Endometrial microvascular endothelial cells (primary cell): ENCODE data around the gene TBC1D4. TPM values are rescaled to one million over a fixed set of nuclear protein-coding genes. Genes with fewer than 3 reads are reported as not detected.
"Not testable (repeated sequence)": the region's sequence is repeated elsewhere in the genome, so short reads cannot be mapped to it uniquely, and the experiment has no call there.

Experiments
- in situ Hi-C: cut with HindIII; loops from 2 replicates; pipeline ENCODE4 v1.10.0; 2017; ENCODE audit warnings: low sequenced_read_pairs, low pct_unique_long_range_greater_than_20kb; ENCODE audit errors: inconsistent ontology term
- total RNA-seq: library from RNA; depleted of rRNA; stranded (reverse); fragments of >200 nt; gene quantifications from one replicate; pipeline ENCODE4 v1.2.3, GENCODE V29; 2015; ENCODE audit errors: inconsistent ontology term

The TBC1D4 gene
- total RNA-seq, 1 donor from 2014 or later = 33.3 TPM

DNA sequence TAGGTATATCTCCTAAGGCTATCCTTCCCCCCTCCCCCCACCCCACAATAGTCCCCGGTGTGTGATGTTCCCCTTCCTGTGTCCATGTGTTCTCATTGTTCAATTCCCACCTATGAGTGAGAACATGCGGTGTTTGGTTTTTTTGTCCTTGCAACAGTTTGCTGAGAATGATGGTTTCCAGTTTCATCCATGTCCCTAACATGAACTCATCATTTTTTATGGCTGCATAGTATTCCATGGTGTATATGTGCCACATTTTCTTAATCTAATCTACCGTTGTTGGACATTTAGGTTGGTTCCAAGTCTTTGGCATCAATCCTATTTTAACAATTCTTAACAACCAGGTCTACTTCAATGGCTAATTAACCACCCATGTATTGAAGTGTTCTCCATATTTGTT lies 130.4 kb downstream of the TBC1D4 start:
- in situ Hi-C loops = not testable (repeated sequence)

DNA sequence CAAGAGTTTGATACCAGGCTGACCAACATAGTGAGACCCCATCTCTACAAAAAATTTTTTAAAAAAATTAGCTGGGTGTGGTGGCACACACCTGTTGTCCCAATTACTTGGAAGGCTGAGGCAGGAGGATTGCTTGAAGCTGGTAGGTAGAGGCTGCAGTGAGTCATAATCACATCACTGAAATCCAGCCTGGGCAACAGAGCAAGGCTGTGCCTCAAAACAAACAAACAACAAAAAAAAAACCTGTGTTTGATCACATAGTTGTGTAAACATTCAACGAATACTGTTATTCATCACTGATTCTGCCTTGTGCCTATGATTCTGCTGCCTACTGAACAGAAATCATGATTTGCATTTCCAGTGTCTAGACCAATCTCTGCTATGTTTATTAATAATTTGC lies 134.0 kb downstream of the TBC1D4 start:
- in situ Hi-C loops = no loop called here

DNA sequence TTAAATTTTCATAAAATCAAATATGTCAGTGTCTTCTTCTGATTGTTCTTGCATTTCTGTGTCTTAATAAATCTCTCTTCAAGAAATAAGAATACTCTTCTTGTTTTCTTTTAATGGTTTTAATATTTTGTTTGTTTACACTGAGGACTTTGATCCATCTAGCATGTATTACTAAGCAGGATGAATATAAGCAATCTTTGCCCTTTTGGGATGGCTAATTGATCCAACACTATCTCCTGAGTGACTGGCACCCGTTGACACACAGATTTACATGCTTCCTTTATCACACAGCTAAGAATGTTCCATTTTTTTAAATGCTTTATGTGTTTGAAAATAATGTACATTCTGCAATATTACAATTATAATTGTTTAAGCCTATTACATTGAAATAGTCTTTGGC lies 134.5 kb downstream of the TBC1D4 start:
- in situ Hi-C loops = no loop called here

DNA sequence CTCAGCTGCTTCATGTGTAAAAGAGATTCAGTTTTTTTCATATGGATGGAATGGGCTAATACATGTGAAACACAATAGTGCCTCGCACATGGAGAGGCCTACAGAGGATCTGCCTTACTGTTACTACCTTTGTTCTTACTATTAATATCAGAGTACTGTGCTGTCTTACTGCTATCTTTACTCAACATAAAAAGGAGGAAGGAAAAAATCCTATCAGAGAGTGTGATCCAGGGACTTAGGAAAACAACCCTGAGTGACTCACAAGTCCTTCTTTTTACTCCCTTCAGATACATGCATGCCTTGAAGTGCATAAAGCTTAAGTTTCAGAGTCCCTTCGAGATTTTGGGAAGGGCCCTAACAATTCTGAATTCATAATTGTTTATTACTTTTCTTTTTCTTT lies 136.8 kb downstream of the TBC1D4 start:
- in situ Hi-C loops = no loop called here

DNA sequence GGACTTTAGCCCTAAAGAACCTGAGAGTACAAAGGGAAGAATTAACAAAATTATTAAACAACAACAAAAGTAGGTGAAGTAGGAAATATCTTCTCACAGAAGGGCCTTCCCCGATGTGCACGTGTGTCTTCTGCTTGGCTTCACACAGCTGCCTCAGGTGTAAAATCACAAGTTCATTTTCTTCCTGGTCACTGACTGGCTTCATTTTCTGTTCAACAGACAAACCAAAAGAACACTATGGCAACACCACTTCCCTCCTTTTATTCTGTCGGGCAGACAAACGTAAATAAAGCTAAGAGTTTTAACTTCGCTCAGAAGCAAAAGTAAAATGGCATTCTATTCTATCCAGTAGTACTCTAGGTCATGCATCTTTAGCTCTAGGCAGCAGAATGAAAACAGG lies 140.9 kb downstream of the TBC1D4 start:
- in situ Hi-C loops = no loop called here

DNA sequence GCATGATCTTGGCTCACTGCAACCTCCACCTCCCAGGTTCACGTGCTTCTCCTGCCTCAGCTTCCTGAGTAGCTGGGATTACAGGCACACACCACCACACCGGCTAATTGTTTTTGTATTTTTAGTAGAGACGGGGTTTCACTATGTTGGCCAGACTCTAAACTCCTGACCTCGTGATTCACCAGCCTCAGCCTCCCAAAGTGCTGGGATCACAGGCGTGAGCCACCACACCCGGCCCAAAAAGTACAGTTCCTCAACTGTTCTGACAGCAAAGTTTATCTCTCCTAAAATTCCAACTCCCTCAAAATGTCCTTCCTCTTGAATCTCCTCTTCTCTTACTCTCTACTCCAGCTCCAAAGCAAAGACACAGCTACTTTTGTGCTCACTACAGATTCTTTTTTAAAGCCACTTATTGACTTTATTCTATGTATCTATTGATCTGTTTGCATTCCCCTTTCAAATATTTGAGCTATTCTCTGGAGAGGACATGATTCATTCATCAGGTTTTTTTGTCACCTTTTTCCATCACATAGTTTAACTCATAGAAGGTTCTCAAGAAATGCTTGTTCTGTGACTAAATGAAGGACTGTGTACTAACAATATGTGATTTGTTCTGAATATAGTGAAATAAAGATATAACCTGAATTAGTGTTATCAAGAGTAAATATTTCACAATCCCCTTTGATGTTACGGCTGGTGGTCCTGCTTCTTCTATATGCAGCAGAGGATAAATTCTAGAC lies 142.2 kb downstream of the TBC1D4 start:
- in situ Hi-C loops = no loop called here

DNA sequence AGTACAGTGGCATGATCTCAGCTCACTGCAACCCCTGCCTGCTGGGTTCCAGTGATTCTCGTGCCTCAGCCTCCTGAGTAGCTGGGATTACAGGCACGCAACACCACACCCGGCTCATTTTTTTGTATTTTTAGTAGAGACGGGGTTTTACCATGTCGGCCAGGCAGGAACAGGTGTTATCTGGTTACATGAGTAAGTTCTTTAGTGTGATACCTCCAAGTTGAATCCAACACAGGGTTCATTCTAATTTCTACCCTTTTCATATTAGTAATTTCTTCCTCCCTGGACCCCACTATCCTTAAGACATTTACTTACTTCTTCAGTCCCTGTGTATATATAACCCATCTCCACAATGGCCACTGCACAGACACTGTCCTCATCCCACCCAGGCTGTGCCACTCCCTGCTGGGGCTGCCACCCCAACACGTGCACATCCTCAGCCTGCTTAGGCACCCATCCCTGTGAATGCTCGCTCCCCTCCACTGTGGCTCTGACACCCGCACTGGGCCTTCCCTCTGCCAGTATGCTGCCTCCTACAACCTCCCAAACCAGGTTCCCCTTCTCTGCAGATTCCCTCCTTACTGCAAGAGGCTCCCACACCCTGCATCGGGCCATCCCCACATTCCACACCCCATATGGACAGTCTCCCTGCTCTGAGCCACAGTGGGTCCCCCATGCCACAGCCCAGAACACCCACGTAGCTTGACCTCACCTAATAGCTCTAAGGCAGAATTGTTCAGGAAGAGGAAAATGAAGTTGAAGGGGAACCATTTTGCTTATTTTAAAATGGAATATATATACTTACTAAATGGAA lies 147.1 kb downstream of the TBC1D4 start:
- in situ Hi-C loops = no loop called here

DNA sequence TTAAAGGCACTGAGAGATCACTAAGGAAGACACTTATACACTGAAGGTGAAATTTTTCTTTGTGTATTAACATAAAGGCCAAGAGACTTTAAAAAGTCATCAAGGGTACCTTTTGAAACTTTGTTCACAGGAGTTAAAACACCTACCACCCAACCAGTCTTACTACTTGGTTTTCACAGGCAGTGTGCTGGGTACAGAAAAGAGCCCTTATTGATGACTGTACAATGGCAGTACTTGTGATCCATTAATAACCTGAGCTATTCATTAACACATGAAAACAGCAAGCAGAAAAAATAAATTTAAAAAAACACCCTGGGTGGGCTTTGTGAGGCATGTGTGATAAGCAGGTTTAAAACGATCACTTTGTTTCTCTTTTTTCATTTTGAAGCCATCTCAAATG lies 148.9 kb downstream of the TBC1D4 start:
- in situ Hi-C loops = no loop called here

DNA sequence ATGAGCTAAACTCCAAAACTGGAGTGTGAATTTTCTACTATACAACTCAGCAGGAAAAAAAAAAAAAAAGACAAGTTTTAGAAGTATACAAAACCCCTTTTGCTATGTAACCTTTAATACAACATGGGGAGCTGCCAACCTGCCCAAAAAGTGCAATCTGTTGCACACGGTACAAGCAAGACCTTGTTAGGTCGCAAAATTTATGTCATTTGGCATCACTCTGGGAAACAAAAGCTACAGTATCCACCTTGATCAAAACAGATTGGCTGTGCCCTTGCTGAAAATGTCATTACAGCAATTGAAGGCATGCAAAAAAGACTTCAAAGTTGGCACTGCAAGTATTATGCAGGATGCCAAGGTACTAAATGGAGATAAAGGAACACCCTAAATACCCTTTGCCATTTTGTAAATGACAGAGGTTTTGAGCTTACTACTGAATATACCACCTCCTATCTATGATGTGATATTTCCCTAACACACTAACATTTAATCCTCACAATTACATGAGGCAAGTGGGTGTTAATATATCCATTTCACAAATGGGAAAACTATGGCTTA lies 150.1 kb downstream of the TBC1D4 start:
- in situ Hi-C loops = no loop called here

DNA sequence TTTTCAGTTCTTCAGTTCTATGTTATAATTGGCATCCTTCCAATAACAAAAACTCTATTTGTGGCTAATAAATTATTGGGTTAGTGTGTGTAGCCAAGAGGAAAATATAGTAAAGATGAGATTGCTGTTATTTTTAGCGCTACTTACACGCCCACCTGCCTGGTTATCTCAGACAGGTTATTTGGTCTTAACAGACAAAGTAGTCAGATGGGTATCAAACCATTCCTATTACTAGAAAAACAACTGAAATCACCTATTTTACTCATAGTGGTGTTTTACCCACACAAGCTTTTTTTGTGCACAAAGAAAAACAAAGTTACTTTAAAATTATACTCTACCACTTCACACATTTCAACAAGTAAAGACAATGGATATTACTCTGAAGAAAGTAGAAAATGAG lies 151.2 kb downstream of the TBC1D4 start:
- in situ Hi-C loops = no loop called here

DNA sequence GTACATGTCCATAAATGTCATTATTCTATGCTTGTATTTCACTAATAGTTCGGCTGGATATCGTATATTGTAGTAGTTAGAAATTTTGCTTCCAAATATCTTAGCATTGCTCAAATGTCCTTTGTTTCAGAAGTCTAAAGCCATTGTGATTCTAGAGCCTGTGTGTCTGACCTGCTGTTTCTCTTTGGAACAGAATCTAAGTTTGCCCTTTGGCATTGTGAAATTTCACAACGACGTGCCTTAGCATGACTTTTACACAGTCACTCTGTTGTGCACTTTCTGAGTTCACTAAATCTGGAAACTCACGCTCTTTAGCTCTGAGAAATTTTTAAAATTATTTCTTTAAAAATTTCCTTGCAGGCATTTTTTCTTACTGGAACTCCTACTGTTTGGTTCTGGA lies 152.2 kb downstream of the TBC1D4 start:
- in situ Hi-C loops = no loop called here

DNA sequence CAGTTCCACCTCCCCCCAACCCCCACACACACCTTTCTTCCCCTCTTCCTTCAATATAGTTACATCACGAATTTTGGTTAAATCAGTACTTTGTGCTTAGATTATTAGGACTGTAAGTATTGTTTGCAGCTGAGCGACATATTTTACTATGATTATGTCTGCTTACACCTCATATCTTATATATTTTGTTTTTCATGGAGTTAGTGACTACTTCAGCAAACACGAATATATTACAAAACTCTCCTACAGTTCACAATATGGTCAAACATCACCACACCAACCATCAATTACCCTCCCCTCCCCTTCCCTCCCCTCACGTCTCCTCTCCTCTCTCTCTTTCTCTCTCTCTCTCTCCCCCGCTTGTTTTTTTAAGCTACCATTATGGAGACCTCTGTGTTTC lies 152.9 kb downstream of the TBC1D4 start:
- in situ Hi-C loops = no loop called here

DNA sequence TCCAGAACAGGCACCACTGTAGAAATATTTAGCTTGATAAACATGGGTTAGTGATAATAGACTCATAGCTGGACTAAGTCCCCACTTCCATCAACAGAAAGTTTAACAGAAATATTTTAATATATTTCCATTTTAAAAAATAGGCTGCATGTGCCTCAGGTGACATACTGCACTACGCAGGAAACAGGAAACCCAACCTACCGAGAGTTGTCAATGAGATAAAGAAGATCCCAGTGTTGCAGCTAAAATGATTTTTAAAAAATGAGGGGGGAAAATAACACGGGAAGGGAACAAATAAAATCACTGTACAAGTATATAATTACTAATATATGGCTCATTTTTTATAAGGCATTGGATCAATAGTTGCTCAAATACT lies 154.8 kb downstream of the TBC1D4 start:
- in situ Hi-C loops = no loop called here

DNA sequence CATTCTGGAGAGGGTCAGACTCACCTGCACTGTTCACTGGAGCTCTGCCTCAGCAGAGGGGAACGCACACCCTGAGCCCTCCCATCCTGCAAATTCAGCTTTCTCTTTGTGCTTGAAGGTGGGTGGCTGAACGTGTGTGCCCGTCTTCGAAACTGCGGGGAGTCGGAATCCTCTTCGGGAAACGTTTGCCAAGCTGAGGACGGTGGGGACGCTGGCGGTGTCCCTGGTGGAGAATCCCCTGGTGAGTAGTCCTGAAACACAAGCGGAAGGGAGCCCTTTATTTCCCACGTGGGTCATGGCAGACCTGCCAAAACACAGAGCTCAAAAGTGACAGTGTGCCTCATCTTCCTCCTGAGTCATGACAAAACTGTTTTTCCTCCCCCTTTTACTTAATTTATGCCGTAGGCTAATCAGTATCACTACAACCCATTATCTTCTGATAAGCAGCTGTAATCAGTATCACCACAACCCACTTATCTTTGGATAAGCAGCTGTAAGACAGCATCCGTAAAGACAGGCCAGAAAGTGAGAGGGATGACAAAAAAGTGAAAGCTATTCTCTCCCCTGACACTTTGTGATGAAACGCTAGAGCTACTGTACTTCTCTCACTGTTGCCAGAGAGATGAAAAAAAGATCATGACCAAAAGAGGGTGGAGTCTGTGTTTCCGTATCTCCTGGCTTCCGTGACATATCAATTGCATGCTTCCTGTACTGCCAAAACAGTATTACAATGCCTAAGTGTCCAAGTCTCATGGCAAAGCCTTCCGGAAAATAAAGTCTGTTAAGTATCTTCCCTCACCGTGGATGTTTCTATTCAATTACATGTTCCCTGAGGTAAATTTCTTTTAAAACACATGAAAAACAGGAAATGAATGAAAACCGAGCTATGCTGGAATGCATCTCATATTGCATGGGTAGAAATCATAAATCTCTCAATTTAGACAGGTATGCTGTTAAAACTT lies 155.5 kb downstream of the TBC1D4 start:
- in situ Hi-C loops = no loop called here

DNA sequence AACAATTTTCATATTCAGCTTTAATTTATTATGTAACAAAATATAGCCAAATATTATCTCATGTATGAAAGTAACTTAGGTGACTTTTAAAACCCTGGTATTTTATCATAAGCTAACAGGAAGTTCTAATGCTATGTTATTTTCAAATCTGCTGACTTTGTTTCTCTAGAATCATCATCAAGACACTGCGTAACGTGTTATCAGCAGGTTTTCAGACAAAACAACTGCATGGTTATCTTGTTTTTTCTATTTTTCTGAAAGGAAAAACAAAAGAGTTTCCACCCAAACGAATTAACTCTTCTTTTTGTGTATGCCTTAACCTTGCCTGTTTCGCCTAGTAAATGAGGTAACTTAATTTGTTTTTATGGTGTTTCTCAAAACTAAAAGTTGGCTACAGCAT lies 156.3 kb downstream of the TBC1D4 start:
- in situ Hi-C loops = no loop called here

DNA sequence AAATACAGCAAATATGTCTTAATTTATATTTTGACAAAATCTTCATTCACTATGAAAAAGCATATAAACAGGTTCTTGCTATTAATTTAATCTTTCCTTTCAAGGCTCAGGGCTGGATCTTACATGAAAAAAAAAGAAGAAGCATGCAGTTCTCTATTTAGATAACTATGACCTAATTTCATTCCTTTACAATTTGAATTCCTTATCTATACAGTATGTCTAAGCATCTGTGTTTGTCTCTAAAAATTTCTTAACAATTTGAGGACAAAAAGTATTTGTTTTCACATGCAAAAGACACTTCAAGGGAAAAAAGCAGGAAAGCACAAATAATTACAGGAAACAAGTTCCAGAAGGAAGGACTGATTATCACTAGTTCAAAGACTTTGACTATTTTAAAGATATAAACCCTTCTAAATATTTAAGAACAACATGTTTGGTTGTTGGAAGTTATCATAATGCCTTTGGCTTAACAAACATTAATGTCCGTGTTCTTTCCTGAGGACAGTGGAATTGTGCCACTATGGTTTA lies 157.5 kb downstream of the TBC1D4 start:
- in situ Hi-C loops = no loop called here

DNA sequence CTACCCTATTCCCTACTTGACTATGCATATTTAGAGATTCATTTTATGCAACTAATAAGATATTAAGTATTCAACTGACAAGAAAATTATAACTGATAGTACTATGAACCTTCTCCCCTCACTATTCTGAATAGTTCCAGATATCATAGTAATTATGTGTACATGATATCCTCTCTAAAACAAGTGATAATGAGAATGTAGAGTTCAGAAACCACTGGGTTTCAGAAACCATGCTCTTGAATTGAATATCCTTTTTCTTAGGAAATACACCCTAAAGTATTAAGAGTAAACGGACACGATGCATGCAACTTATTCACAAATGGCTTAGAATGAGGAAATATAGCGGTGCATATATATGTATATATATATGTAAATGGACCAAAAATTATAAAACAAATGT lies 160.9 kb downstream of the TBC1D4 start:
- in situ Hi-C loops = no loop called here

DNA sequence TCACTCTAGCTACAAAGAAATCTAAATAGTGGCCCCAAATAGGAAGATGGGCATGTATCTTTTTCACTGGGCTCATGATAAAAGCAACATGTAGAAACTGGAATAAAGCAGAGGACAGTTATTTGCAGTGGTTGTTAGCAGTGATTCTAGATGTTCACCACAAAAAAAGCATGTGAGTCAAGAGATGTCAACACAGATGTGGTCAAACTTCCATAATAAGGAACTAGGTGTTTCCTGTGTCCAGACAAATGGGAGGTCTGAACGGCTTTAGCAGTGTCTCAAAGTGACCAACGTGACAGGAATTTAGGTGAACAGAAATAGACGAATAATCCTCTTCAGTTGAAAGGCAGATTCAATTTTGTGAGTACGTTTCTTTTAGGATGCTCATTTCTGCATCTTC lies 162.7 kb downstream of the TBC1D4 start:
- in situ Hi-C loops = no loop called here
